Gastroesophageal sphincter (tissue), 3 donors: ENCODE results near the gene BPIFB6.

Experiments
- POLR2A ChIP-seq, 2 donors: fragments of 450-650 bp; IDR thresholded peaks; one replicate each; pipeline ENCODE4 v1.6.1; 2017; ENCODE audit warnings: antibody characterized with exemption in 2 of 2, mild to moderate bottlenecking in 2 of 2, moderate library complexity in 1 of 2
- TF ChIP-seq, protein P1 (sequence below), 4 experiments: fragments of 200-600 bp in 2 of 4; fragments of 450-650 bp in 2 of 4; sonication (generic) in 1 of 4; IDR thresholded peaks; one replicate each; pipeline ENCODE4 v1.5.1; 2017 to 2019; ENCODE audit warnings: antibody characterized with exemption in 4 of 4, mild to moderate bottlenecking in 2 of 4, moderate library complexity in 2 of 4

DNA sequence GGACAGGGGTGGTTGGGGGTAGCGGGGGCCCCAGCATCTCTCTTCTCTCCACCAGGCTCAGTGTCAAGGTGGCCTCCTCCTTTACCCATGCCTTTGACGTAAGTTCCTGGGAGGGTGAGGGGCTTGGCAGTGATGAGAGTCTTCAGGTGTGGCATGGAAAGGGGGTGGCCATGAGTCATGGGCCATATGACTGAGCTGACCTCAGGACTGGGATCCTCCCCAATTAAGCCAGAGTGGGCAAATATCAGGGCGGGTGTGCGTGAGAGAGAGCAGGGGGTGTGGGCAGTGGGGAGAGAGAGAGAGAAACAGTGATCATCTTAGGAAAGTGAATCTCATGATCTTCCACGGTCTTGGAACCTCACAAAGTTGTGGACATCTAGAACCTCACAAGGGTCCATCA, 39.8 kb downstream of the BPIFB6 start:
- no peak for TF ChIP-seq POLR2A (IDR thresholded peaks at IDR 0.05)
- TF ChIP-seq, protein P1, sequence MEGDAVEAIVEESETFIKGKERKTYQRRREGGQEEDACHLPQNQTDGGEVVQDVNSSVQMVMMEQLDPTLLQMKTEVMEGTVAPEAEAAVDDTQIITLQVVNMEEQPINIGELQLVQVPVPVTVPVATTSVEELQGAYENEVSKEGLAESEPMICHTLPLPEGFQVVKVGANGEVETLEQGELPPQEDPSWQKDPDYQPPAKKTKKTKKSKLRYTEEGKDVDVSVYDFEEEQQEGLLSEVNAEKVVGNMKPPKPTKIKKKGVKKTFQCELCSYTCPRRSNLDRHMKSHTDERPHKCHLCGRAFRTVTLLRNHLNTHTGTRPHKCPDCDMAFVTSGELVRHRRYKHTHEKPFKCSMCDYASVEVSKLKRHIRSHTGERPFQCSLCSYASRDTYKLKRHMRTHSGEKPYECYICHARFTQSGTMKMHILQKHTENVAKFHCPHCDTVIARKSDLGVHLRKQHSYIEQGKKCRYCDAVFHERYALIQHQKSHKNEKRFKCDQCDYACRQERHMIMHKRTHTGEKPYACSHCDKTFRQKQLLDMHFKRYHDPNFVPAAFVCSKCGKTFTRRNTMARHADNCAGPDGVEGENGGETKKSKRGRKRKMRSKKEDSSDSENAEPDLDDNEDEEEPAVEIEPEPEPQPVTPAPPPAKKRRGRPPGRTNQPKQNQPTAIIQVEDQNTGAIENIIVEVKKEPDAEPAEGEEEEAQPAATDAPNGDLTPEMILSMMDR (IDR thresholded peaks at IDR 0.05): no peak
